GM19455 (cell line): ENCODE measurements around the gene FYN.

Source experiments
- ATAC-seq: cut with Tn5 transposase; IDR thresholded peaks from one replicate; pipeline ENCODE4 v1.9.1; 2021; ENCODE audit not compliant: unreplicated experiment

FYN gene

DNA sequence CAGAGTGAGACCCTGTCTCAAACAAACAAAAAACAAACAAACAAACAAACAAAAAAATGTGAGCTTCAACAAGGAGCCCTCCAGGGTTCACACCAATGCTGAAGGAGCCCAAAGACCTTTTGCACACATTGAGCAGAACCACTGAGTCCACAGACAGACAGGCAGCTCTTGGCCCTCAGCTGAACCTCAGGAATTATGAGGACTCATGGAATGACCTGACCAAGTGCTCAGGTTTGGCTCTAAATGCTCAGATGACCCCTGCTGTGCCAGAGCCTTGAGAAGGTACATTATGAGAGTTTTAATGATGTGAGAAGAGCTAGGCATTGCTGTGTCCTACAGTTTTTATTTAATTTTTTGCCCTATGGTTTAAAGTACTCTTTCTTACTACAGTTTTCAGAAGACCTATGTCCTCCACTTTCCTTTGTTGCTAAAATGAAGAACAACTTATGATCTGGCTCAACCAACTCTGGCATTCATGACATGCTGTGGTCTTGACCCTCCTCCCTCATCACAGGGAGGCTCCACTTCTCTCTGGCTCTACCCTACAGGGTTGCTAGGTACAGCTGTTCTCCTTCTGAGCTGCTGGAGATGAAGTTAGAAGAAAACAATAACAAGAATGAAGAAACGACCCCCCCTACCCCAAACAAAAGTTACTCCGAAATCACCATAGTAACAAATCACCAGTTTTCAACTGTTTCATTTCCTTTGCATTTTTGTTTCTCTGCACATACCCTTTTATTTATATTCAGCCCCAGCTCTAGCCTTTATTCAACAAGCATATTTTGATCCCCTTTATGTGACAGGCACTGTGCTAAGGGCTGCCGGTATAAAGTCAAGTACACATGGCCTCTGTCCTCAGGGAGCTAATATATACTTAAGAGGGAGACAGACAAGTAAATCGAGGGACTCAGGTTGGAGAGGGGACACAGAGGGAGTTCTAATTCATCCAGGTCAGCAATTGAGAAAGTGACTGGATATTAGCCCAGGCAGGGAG lies 138.9 kb downstream of the FYN start:
- ATAC-seq = no peak

DNA sequence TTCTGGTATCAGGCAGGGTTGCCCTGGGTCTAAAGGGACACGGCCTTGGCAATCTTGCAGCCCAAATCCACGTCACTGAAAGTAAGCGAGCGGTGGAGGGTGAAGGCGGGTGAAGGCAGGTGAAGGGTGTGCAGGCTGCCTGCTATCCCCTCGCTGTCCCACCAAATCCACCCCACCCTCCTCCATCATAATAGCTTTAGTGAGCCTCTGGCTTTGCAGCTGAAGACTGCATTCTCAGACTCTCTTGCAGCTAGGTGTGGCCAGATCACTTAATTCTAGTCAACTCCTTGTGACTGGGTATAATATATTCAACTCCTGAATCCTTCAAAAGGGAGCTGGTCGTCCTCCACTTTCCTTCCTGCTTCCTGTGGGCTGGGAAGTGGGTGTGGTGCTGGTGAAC lies 140.9 kb downstream of the FYN start:
- ATAC-seq = no peak

- ATAC-seq = no peak
Observed at GRCh38 chr6:111731456-111732195, 141.6 kb downstream of the FYN start.

DNA sequence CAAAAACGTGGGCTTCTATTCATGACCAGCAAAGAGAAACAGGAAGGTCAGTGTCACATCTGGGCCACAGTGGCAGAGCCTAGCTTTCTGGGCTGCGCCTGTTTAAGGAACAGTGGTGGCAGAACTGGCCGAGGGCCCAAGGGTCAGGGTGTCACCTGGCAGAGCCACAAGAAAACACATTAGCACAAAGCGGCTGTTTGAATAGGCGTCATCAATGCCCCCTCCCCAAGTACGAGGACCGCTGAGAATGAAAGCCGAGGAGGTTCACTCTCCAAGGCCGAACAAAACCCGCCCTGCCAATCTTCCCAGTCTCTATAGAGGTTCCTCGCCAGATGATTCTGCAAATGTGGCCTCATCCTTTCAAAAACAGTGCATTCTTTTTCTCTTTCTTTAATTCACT lies 142.4 kb downstream of the FYN start:
- no peak for ATAC-seq

DNA sequence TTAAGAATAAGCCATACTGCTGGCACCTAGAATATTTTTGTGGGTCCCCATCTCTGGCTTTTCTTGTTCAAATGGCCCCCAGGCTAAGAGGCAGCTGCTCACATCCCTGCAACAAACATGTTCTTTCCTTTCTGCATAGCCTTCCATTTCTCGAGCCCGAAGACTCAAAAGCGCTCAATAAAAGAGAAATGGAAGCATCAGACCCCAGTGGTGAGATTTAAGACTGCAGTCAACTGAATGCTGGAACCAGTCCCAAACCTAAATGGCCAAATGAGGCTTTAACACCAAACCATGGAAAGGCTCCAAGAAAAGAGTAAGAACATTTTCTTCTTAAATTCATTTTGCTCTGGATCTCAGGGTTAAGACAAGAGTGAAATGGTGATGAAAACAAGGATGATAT lies 145.4 kb downstream of the FYN start:
- no peak for ATAC-seq

- no peak for ATAC-seq
Observed at GRCh38 chr6:111727041-111727440, 146.2 kb downstream of the FYN start.

GRCh38 chr6:111725446-111726112 lies 147.7 kb downstream of the FYN start:
- no peak for ATAC-seq

DNA sequence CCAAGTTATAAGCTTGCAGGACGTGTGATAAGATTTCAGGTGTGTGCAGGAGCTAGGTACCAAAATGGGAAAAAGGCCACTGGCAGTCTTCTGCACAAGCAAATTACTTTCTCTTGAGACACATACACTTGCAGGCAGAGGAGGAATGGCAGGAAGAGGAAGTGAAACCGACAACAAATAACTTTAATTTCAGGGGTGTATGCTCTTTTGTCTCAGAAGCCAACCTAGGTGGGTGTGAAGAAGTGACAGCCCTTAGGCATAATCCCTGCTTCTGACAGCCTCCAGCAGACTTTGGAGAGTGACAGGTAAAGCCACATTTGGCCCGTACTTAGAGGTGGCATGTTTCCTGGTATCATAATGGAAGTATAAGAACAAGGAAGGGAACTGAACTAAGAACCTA lies 148.7 kb downstream of the FYN start:
- peak; percentile 97 for ATAC-seq

- peak; percentile 26 for ATAC-seq
Observed at GRCh38 chr6:111724039-111724438, 149.2 kb downstream of the FYN start.

DNA sequence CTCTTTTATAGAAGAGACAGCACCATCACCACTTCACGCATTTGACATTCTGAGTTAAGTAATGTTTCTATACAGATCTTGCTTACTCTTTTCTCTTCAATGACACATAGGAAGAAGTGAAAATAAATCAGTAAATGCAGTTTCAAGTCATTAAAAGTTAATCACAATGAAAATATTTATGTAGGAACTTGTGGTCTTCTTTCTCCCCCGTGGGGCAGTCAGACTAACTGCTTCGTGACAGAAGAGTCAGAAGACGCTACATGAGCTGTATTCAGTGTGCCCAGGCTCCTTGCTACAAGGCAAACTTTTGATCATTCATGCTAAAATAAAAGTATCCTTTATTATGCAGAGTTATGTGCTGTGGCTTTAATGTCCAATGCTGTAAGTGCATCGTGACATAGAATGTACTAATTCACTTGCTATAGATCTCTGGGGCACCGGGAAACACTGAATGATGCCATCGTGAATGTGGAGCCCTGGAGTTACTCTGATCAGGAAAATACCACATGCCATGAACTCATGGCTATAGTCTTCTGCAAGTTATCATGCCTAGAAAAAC lies 149.8 kb downstream of the FYN start:
- no peak for ATAC-seq

DNA sequence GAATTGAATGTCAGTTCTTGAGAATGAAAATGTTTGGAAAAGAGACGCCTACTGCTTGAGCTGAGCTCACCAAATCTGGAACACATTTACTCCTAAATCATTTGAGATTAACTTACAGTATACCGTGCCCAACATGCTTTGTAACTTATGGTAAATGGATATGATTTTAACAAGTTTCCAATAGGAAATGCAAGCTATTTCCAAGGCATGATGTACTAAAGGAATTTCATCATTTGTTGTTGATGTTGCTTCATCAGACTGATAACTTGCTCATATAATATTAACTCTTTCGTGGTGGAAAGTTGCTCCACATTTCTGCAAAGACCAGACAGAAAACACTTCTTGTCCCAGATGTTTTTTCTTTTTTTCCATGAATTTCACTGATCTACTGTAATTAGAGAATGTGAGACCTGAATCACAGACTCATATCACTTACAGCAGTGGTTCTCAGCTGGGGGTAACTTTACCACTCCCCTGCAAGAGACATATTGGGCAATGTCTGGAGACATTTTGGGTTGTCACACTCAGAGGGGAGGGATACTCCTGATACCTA lies 151.0 kb downstream of the FYN start:
- no peak for ATAC-seq

GRCh38 chr6:111721753-111722154 lies 151.5 kb downstream of the FYN start:
- no peak for ATAC-seq

DNA sequence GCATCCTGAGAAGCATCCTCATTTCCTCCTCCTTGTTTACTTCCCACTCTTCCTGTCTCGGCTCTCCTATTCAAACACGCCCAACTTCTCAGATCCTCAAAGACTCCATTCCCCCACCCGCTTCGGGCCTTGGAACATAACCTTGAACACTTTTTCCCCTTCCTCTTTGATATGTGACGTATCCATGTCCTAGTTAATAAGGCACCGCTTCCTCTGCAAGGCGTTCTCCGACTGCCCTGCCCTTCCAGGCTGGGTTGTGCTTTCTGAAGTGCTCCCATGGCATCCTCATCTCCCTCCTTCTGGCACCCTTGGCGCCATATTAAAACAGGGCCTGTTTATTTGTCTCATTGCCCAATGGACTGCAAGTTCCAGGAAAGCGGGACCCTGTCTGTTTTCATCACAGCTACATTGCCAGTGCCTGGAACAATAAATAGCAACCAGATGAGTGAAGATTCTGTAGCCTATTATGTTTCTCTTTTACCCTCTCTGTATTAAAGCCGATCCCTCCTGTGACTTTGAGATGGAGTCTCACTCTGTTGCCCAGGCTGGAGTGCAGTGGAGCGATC lies 152.2 kb downstream of the FYN start:
- no peak for ATAC-seq

- ATAC-seq = no peak
Observed at GRCh38 chr6:111718990-111719389, 154.3 kb downstream of the FYN start.

GRCh38 chr6:111718326-111718725 lies 154.9 kb downstream of the FYN start:
- ATAC-seq = no peak

DNA sequence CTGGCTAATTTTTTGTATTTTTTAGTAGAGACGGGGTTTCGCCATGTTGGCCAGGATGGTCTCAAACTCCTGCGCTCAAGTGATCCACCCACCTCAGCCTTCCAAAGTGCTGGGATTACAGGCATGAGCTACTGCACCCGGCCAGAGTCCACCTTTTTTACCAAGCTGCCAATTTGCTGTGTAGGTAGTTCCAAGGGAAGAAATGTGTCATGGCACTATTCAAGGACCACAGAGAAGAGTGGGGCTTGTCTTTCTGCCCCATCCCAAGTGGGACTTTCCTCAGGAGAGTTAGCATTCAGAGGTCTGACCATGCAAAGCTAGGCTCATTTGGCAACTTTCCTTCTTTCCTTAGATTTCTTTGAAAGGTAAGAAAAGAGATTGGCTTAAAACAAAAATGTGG lies 155.6 kb downstream of the FYN start:
- no peak for ATAC-seq

DNA sequence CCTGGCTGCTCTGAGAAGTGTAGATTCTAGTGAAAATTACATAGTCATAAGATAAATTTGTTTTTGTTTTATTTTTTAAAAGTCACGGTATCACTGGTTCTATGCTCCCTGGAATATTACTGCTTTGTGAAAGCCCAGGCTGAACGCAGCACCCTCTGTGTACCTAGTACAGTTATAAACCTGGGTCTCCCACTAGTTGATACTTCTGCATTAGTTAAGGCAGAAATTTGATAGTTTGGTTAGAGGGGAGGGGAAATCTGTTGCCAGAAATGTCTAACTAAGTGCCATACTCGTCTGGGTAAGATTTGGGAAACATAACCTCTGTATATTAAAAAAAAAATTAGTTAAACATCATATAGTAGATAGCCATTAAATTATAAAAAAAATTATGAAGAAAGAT lies 156.9 kb downstream of the FYN start:
- no peak for ATAC-seq

DNA sequence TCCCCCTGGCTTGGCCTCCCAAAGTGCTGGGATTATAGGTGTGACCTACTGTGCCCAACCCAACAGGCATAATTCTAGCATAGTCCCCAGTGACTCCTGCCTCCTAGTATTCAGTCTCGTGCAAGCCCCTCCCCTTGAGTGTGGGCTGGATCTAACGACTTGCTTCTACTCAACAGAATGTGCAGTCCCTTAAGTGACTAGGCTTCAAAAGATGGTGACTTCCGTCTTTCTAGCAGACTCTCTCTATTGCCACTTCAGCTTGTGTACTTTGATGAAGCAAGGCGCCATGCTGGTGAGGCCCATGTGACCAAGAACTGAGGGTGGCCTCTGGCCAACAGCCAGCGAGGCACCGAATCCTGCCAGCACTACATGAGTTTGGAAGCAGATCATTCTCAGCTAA lies 157.9 kb downstream of the FYN start:
- no peak for ATAC-seq

GRCh38 chr6:111714416-111715270 lies 158.6 kb downstream of the FYN start:
- ATAC-seq = no peak

GRCh38 chr6:111713811-111714210 lies 159.4 kb downstream of the FYN start:
- ATAC-seq = no peak
